Ammon's horn (tissue), 1 donor: ENCODE measurements around the gene CENPP.
A peak's percentile ranks its signal among the peaks of the same experiment; 100 is the strongest.

Source experiments
- DNase-seq: peaks from one replicate; pipeline ENCODE4 v3.0.0-alpha.2; 2016; ENCODE audit warnings: low spot score

CENPP gene

GRCh38 chr9:92425474-92425873 is 99.7 kb downstream of the CENPP start:
- no peak for DNase-seq

DNA sequence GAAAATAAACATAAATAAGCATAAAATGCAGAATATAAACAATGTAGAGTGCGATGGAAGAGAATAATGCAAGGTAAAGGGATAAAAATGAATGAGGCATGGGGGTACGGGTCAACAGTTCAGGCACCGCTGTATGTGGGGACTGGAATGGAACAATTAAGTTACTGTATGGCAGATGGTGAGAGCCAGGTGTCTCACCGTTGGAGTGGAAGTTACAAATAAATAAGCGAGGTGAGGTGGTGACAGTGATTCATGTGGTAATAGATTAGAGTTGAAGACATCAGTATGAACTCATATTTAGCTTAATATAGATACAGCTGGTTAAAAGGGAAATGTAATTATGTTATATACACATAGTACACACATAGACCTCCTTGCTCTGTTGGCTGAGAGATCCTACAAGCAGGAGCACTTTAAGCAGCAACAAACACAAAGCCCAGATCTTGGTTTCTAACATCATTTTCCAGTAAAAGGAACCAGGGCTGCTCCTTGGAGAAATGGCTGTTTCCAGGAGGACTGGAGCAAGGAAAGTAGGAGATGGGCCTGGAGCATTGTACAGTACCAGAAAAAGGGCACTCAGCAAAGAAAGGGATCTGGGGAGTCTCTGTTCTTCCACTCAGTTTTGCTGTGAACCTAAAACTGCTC is 100.9 kb downstream of the CENPP start:
- no peak for DNase-seq

- no peak for DNase-seq
Measured at GRCh38 chr9:92429836-92430235, 104.1 kb downstream of the CENPP start.

- DNase-seq: peak; percentile 12
Measured at GRCh38 chr9:92432350-92432749, 106.6 kb downstream of the CENPP start.

- DNase-seq: no peak
Measured at GRCh38 chr9:92432972-92433548, 107.3 kb downstream of the CENPP start.

DNA sequence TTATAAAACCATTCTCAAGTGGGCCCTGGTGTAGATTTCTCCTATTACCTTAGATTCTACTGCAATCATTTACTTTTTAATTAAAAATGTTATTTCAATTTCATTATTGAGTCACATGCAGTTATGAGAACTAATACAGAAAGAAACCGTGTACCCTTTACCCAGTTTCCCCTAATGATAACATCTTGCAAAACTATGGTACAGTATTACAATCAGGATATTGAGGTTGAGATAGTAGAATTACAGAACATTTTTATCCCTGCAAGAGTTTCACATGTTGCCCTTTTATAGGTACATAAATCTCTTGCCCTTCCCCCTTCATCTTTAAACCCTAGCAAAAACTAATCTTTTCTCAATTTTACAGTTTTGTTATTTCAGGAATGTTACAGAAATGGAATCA is 109.5 kb downstream of the CENPP start:
- DNase-seq: no peak

- DNase-seq: no peak
Measured at GRCh38 chr9:92438900-92439526, 113.3 kb downstream of the CENPP start.

DNA sequence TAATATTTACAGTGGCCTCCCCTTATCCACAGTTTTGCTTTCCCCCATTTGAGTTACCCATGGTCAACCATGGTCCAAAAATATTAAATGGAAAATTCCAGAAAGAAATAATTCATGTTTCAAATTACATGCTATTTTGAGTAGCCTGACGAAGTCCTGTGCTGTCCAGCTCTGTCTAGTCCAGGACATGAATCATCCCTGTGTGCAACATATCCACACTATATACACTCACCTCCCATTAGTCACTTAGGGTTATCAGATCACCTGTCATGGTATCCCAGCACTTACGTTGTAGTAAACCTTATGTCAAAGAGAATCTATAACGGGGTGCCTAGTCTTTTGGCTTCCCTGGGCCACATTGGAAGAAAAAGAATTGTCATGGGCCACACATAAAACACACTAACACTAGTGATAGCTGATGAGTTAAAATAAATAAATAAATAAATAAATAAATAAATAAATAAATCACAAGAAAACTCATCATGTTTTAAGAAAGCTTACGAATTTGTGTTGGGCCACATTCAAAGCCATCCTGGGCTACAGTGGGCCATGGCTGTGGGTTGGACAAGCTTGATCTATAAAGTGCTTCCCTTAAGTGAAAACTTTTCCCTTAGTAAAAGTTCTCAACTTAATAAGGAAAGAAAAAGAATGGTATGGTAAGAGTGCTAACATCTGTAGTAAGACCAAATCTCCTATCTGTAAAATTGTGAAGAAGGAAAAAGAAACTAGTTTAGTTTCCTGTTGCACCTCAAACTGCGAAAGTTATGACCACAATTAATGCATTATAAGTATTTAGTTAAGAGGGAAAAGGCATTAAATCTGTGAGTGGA is 114.4 kb downstream of the CENPP start:
- no peak for DNase-seq

DNA sequence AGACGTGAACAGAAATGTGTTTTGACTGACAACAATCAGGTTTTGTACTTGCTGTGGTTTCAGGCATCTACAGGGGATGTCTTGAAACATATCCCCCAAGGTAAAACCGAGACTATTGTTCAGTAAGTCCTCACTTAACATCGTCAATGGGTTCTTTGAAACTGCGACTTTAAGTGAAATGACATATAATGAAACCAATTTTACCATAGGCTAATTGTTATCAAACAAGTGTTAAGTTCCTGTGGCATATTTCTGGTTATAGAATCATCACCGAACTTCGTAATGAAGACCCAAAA is 114.9 kb downstream of the CENPP start:
- no peak for DNase-seq

DNA sequence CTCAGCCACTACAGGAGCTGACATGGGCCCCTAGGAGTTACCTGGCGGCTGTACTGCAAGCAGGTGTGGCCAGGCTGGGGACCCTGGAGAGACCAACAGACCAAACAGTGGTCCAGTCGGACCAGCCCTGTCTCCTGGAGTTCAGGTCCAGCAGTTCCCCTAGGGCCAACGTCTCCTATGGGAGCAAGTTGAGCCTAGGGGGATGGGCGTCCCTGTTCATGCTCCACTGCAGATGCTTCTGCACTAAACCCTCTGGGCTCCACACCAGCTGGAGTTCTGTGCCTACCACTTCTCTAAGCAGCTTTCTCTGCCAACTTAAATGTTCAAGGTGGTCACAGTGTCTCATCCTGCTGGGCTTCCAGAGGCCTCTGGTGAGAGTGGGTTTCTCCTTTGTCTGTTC is 119.1 kb downstream of the CENPP start:
- no peak for DNase-seq

DNA sequence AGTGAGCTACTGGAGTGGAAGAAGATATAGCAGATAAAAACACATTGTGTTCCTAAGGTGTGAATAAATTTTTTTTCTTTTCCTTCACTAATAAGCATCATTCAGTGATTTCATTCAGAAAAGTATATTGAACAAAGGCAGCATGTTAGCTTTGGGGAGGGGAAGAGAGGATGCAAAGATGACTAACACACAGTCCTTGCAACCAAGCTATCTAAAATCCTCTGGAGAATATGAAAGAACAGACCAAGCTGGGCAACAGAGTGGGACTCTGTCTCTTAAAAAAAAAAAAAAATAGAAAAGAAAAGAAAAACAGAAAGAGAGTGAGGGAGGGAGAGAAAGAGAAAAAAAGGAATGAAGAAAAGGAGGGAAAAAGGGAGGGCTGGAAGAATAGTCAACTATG is 120.8 kb downstream of the CENPP start:
- DNase-seq: no peak

GRCh38 chr9:92455217-92455616 is 129.5 kb downstream of the CENPP start:
- no peak for DNase-seq

DNA sequence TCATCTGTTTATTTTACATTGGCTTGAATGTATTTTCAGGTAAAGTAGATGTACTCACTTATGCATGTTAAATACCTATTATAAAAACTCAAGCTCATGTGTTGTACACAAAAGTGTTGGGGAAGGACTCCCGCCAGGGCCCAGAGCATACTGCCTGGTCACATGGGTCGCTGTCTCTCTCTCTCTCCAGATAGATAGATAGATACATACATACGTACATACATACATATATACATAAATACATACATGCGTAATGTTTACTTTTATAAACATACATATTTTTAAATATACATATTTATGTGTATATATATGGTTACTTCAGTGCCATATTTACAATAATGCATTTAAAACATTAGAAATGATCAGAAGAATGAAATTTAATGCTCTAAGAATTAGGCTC is 131.8 kb downstream of the CENPP start:
- DNase-seq: no peak

GRCh38 chr9:92463387-92463786 is 137.6 kb downstream of the CENPP start:
- no peak for DNase-seq

- no peak for DNase-seq
Measured at GRCh38 chr9:92463984-92464383, 138.2 kb downstream of the CENPP start.

- no peak for DNase-seq
Measured at GRCh38 chr9:92467041-92467440, 141.3 kb downstream of the CENPP start.

DNA sequence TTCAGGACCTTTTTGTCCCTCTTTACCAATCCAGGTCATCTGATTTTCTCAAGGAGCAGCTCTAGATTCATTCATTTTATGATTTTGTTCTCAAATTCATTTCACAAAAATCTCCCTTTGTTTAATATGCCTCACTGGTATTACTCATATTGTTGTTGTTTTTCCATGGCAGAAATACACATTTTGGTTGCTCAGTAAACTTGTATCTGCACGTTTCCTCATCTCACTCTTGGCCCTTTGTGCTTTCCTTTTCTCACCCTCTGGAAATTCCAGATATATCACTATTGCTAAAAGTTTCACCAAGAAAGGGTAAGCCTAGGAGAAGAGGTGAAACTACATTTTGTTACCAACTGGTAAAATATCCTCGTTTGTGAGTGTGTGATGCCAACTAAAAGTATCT is 141.8 kb downstream of the CENPP start:
- no peak for DNase-seq

DNA sequence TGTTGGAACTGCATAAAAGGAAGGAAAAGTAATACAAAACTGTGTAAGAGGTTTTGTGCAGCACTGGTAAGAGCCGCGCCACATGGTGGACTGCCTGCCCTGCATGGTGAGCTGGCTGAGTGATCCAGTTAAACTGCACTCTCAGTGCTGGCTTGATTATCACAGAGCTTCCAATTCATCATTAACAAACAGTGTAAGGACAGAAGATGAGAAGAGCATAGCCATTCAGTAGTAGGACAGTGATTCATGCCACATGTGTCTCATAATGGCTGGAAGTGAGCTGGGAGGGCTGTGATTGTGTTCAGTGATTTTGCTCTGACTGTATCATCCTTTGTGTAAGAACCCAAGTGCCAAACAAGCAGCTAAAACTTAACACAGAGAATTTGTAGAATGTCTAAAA is 142.5 kb downstream of the CENPP start:
- peak; percentile 51 for DNase-seq

DNA sequence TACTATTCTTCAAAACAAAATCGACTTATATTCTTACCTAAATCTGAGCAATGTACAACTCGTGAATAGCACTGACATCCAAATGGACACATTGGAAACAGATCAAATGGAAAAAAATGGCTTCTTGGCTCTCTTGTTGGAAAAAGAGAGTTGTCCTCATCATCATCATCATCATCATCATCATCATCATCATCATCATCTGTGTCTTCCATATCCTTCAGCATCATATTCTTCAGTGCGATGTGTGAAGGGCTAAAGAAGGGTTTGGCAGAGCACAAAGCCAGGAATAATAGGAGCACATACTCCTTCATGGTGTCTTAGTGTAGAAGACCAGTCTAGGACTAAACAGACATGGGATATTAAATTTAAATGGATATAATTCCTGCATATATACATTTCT is 148.8 kb downstream of the CENPP start:
- no peak for DNase-seq

DNA sequence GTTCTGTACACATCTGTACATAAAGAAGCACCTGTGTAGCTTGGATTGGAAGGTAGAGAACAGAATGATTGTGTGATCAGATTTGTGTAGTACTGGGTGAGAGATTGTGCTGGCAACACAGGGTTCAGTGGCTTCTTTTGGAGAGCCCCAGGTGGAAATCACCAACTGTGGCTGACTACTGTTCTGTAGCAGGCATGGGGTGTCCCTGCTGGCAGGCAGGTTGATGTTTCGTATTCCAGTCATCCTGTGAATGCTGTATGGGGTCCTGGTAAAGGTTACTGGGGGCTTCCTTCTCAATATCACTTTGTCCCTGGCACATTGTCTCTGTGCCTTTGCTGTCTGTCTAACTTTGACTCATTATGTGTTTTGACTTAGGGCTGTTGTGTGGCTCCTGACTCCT is 151.2 kb downstream of the CENPP start:
- DNase-seq: no peak

DNA sequence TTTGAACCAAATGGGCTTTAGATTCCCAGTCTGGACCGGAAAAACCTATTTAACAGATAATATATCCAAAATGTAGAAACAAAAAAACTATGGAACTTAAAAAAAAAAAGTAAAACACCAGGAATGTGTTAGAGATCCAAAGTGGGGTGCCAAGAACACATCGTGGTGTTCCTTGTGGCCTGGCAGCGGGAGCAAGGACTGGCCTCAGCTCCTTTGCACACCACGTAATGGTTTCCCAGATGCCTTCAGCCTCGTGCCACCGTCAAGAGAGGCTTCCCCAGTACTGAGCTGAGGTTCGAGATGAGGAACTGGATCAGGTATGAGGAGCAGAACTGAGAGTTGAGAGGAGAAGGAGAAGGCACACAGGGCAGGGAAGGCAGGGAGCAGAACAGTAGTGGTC is 153.0 kb downstream of the CENPP start:
- DNase-seq: no peak

GRCh38 chr9:92479346-92479745 is 153.6 kb downstream of the CENPP start:
- no peak for DNase-seq

- DNase-seq: no peak
Measured at GRCh38 chr9:92480291-92480771, 154.6 kb downstream of the CENPP start.
